ENCODE measurements around the gene MRPL44.

DNA sequence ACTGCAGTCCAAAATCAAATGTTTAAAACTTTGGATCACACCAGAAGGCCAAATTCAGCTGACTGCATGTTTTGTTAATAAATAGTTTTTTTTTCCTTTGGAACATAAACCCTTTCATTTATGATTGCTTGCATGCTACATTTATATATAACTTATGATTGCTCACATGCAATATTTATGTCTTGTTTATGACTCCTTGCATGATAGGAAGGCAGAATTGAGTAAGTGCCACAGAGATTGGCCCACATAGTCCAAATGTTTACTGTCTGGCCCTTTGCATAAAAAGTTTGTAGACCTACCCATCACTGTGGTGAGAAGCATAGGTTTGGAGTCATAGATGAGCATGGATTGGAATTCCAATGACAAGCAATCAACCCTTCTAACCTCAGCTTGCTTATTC is 42.9 kb upstream of the MRPL44 start:
- TF ChIP-seq, protein P1, sequence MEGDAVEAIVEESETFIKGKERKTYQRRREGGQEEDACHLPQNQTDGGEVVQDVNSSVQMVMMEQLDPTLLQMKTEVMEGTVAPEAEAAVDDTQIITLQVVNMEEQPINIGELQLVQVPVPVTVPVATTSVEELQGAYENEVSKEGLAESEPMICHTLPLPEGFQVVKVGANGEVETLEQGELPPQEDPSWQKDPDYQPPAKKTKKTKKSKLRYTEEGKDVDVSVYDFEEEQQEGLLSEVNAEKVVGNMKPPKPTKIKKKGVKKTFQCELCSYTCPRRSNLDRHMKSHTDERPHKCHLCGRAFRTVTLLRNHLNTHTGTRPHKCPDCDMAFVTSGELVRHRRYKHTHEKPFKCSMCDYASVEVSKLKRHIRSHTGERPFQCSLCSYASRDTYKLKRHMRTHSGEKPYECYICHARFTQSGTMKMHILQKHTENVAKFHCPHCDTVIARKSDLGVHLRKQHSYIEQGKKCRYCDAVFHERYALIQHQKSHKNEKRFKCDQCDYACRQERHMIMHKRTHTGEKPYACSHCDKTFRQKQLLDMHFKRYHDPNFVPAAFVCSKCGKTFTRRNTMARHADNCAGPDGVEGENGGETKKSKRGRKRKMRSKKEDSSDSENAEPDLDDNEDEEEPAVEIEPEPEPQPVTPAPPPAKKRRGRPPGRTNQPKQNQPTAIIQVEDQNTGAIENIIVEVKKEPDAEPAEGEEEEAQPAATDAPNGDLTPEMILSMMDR (IDR thresholded peaks at IDR 0.05), result no peak
- no peak for TF ChIP-seq EZH2 (IDR thresholded peaks at IDR 0.05)
